ENCODE measurements around the gene IWS1. TPM values are rescaled to one million over a fixed set of nuclear protein-coding genes. Genes with fewer than 3 reads are reported as not detected.

IWS1 gene
- total and polyA plus RNA-seq, 9 of the 15 experiments (the other 6 are each of a cell fraction or from before 2014, with no cell fraction given), result 20.8 to 67.2 (median 46.6) TPM

DNA sequence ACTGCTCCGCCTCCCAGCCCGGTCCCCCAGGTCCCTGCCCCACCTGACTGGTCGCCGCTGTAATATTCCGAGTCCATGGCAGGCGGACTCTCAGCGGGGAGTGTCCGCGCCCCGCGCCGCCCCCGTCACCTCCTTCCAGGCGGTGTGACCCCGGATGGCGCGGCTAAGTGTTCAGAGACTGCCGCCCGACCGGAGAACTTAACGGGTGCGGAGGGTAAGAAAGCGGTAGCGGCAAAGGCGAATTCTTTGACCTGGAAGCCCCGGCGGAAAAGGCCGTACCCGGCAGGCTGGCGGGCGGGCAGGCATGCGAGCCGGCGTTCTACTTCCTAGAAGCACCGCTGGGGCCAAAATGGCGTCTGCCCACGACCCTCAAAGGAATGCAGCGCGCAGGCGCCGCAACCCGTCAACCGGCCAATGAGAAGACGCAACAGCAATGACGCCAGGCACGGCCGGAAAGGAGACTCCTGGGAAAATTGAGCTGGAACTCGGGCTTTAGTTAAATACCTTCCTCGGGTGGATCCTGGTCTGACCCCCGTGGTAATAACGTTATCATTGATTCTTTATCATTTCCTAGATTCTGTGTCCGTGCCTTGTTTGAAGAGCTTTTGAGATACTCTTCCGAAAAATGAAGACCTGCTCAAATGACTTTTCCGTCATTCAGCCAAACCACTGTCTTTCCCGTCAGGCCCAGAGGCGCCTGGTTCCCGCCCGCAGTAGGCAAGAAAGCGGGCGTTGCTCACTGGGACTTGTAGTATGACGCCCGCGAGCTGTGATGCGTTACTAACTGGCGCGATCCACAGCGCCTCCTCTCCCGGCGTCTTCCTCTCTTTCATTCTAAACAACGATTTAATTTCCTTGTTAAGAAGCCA is at the start of gene IWS1 (continued):
- TF ChIP-seq, protein P1, sequence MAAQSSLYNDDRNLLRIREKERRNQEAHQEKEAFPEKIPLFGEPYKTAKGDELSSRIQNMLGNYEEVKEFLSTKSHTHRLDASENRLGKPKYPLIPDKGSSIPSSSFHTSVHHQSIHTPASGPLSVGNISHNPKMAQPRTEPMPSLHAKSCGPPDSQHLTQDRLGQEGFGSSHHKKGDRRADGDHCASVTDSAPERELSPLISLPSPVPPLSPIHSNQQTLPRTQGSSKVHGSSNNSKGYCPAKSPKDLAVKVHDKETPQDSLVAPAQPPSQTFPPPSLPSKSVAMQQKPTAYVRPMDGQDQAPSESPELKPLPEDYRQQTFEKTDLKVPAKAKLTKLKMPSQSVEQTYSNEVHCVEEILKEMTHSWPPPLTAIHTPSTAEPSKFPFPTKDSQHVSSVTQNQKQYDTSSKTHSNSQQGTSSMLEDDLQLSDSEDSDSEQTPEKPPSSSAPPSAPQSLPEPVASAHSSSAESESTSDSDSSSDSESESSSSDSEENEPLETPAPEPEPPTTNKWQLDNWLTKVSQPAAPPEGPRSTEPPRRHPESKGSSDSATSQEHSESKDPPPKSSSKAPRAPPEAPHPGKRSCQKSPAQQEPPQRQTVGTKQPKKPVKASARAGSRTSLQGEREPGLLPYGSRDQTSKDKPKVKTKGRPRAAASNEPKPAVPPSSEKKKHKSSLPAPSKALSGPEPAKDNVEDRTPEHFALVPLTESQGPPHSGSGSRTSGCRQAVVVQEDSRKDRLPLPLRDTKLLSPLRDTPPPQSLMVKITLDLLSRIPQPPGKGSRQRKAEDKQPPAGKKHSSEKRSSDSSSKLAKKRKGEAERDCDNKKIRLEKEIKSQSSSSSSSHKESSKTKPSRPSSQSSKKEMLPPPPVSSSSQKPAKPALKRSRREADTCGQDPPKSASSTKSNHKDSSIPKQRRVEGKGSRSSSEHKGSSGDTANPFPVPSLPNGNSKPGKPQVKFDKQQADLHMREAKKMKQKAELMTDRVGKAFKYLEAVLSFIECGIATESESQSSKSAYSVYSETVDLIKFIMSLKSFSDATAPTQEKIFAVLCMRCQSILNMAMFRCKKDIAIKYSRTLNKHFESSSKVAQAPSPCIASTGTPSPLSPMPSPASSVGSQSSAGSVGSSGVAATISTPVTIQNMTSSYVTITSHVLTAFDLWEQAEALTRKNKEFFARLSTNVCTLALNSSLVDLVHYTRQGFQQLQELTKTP (IDR thresholded peaks at IDR 0.05; ENCODE audit: low read depth in 1 of 2, partially characterized antibody in 2 of 2), result peak in 1 of 2 experiments; percentile 95
- no peak for TF ChIP-seq SP2 (IDR thresholded peaks at IDR 0.05; ENCODE audit: extremely low read depth, low read depth, low read length, poor library complexity, severe bottlenecking)
- TF ChIP-seq, protein P2, sequence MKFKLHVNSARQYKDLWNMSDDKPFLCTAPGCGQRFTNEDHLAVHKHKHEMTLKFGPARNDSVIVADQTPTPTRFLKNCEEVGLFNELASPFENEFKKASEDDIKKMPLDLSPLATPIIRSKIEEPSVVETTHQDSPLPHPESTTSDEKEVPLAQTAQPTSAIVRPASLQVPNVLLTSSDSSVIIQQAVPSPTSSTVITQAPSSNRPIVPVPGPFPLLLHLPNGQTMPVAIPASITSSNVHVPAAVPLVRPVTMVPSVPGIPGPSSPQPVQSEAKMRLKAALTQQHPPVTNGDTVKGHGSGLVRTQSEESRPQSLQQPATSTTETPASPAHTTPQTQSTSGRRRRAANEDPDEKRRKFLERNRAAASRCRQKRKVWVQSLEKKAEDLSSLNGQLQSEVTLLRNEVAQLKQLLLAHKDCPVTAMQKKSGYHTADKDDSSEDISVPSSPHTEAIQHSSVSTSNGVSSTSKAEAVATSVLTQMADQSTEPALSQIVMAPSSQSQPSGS (CRISPR knock-in tag; IDR thresholded peaks at IDR 0.05), result no peak
- TF ChIP-seq ZNF197 (CRISPR knock-in tag; IDR thresholded peaks at IDR 0.05; ENCODE audit: low read depth), result no peak
- TF ChIP-seq KAT8 (IDR thresholded peaks at IDR 0.05; ENCODE audit: low read depth), result no peak
- TF ChIP-seq CEBPB (tag; IDR thresholded peaks at IDR 0.05), result no peak
- TF ChIP-seq FOS (IDR thresholded peaks at IDR 0.05; ENCODE audit: extremely low read depth, insufficient read length), result no peak
- TF ChIP-seq, protein P3, sequence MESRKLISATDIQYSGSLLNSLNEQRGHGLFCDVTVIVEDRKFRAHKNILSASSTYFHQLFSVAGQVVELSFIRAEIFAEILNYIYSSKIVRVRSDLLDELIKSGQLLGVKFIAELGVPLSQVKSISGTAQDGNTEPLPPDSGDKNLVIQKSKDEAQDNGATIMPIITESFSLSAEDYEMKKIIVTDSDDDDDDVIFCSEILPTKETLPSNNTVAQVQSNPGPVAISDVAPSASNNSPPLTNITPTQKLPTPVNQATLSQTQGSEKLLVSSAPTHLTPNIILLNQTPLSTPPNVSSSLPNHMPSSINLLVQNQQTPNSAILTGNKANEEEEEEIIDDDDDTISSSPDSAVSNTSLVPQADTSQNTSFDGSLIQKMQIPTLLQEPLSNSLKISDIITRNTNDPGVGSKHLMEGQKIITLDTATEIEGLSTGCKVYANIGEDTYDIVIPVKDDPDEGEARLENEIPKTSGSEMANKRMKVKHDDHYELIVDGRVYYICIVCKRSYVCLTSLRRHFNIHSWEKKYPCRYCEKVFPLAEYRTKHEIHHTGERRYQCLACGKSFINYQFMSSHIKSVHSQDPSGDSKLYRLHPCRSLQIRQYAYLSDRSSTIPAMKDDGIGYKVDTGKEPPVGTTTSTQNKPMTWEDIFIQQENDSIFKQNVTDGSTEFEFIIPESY (CRISPR knock-in tag; IDR thresholded peaks at IDR 0.05), result no peak
- no peak for TF ChIP-seq STAT5B (CRISPR knock-in tag; IDR thresholded peaks at IDR 0.05)
- TF ChIP-seq, protein P4, sequence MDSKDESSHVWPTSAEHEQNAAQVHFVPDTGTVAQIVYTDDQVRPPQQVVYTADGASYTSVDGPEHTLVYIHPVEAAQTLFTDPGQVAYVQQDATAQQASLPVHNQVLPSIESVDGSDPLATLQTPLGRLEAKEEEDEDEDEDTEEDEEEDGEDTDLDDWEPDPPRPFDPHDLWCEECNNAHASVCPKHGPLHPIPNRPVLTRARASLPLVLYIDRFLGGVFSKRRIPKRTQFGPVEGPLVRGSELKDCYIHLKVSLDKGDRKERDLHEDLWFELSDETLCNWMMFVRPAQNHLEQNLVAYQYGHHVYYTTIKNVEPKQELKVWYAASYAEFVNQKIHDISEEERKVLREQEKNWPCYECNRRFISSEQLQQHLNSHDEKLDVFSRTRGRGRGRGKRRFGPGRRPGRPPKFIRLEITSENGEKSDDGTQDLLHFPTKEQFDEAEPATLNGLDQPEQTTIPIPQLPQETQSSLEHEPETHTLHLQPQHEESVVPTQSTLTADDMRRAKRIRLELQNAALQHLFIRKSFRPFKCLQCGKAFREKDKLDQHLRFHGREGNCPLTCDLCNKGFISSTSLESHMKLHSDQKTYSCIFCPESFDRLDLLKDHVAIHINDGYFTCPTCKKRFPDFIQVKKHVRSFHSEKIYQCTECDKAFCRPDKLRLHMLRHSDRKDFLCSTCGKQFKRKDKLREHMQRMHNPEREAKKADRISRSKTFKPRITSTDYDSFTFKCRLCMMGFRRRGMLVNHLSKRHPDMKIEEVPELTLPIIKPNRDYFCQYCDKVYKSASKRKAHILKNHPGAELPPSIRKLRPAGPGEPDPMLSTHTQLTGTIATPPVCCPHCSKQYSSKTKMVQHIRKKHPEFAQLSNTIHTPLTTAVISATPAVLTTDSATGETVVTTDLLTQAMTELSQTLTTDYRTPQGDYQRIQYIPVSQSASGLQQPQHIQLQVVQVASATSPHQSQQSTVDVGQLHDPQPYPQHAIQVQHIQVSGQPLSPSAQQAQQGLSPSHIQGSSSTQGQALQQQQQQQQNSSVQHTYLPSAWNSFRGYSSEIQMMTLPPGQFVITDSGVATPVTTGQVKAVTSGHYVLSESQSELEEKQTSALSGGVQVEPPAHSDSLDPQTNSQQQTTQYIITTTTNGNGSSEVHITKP (IDR thresholded peaks at IDR 0.05; ENCODE audit: partially characterized antibody), result peak; percentile 85
- no peak for TF ChIP-seq RBM25 (IDR thresholded peaks at IDR 0.05; ENCODE audit: low read depth, low read length, severe bottlenecking)
- TF ChIP-seq MECOM (CRISPR knock-in tag; IDR thresholded peaks at IDR 0.05), result no peak
- TF ChIP-seq ILF3 (IDR thresholded peaks at IDR 0.05; ENCODE audit: borderline replicate concordance), result no peak
- no peak for TF ChIP-seq DPF2 (IDR thresholded peaks at IDR 0.05)
- peak; percentile 87 for TF ChIP-seq ZFX (CRISPR knock-in tag; IDR thresholded peaks at IDR 0.05)
- TF ChIP-seq ZNF263 (CRISPR knock-in tag; IDR thresholded peaks at IDR 0.05; ENCODE audit: borderline replicate concordance), result no peak
